Endothelial cell (in vitro differentiated cells): Measurements from ENCODE around the gene NXN. TPM values are rescaled to one million over a fixed set of nuclear protein-coding genes. Genes with fewer than 3 reads are reported as not detected.
A peak's percentile ranks its signal among the peaks of the same experiment; 100 is the strongest.
"Not testable (repeated sequence)": the region's sequence is repeated elsewhere in the genome, so short reads cannot be mapped to it uniquely, and the experiment has no call there.

Source experiments
- DNase-seq: peaks from one replicate; pipeline ENCODE4 v3.0.0; 2021; ENCODE audit warnings: low spot score
- H3K27ac Mint-ChIP-seq: one replicate; pipeline ENCODE4 v1.8.0; 2021; ENCODE audit warnings: mixed read lengths, inconsistent platforms; ENCODE audit not compliant: unreplicated experiment
- H3K27me3 Mint-ChIP-seq: one replicate; pipeline ENCODE4 v1.8.0; 2021; ENCODE audit warnings: mild to moderate bottlenecking, moderate library complexity, mixed read lengths, inconsistent platforms; ENCODE audit not compliant: unreplicated experiment
- H3K36me3 Mint-ChIP-seq: one replicate; pipeline ENCODE4 v1.8.0; 2021; ENCODE audit warnings: mild to moderate bottlenecking, low read depth, mixed read lengths, inconsistent platforms; ENCODE audit not compliant: unreplicated experiment
- H3K4me1 Mint-ChIP-seq: one replicate; pipeline ENCODE4 v1.8.0; 2021; ENCODE audit warnings: mild to moderate bottlenecking, mixed read lengths, inconsistent platforms; ENCODE audit not compliant: unreplicated experiment
- H3K4me3 Mint-ChIP-seq: one replicate; pipeline ENCODE4 v1.8.0; 2021; ENCODE audit warnings: mild to moderate bottlenecking, mixed read lengths, inconsistent platforms; ENCODE audit not compliant: unreplicated experiment
- H3K9me3 Mint-ChIP-seq: one replicate; pipeline ENCODE4 v1.8.0; 2021; ENCODE audit warnings: mixed read lengths, inconsistent platforms; ENCODE audit not compliant: unreplicated experiment
- total RNA-seq: library from RNA; stranded (reverse); fragmentation: NEBNext Ultra II Directional; extraction: Animal tissue kit (Norgen Biotek cat#: 25700); gene quantifications from one replicate; pipeline ENCODE4 v1.2.1, GENCODE V29; 2021; ENCODE audit not compliant: unreplicated experiment
- TF ChIP-seq, protein P1 (sequence below): fragments of 200-600 bp; sonication (generic); IDR thresholded peaks from one replicate; pipeline ENCODE4 v1.5.0; 2021; ENCODE audit warnings: antibody characterized with exemption; ENCODE audit not compliant: unreplicated experiment

The NXN gene
- total RNA-seq, 1 donor from 2014 or later: 53.9 TPM

- TF ChIP-seq, protein P1, sequence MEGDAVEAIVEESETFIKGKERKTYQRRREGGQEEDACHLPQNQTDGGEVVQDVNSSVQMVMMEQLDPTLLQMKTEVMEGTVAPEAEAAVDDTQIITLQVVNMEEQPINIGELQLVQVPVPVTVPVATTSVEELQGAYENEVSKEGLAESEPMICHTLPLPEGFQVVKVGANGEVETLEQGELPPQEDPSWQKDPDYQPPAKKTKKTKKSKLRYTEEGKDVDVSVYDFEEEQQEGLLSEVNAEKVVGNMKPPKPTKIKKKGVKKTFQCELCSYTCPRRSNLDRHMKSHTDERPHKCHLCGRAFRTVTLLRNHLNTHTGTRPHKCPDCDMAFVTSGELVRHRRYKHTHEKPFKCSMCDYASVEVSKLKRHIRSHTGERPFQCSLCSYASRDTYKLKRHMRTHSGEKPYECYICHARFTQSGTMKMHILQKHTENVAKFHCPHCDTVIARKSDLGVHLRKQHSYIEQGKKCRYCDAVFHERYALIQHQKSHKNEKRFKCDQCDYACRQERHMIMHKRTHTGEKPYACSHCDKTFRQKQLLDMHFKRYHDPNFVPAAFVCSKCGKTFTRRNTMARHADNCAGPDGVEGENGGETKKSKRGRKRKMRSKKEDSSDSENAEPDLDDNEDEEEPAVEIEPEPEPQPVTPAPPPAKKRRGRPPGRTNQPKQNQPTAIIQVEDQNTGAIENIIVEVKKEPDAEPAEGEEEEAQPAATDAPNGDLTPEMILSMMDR: no peak
- H3K9me3 Mint-ChIP-seq: no peaks in the 10 kb centered on the region
- H3K4me3 Mint-ChIP-seq: no peak overlapping the region
- peaks cover 20% of the 10 kb centered on the region for H3K36me3 Mint-ChIP-seq
- no peak overlapping the region for H3K27ac Mint-ChIP-seq
- peaks cover 14% of the 10 kb centered on the region for H3K27me3 Mint-ChIP-seq
- DNase-seq: no peak
- H3K4me1 Mint-ChIP-seq: peaks cover 15% of the 10 kb centered on the region
Measured at GRCh38 chr17:841313-841712, 138.3 kb downstream of the NXN start.

GRCh38 chr17:838486-838885 is 141.1 kb downstream of the NXN start:
- no peak for DNase-seq
- Mint-ChIP-seq H3K27ac (no peak overlapping the region), H3K4me1 (peaks cover 16% of the 10 kb centered on the region), H3K9me3 (no peaks in the 10 kb centered on the region), H3K36me3 (peaks cover 13% of the 10 kb centered on the region), H3K4me3 (no peak overlapping the region), H3K27me3 (peaks cover 10% of the 10 kb centered on the region)
- TF ChIP-seq, protein P1: no peak

GRCh38 chr17:836151-836550 is 143.4 kb downstream of the NXN start:
- Mint-ChIP-seq H3K36me3 (peaks cover 5% of the 10 kb centered on the region), H3K4me1 (peaks cover 11% of the 10 kb centered on the region), H3K27me3 (peaks cover 3% of the 10 kb centered on the region), H3K27ac (peak overlapping the region; percentile 59), H3K9me3 (no peaks in the 10 kb centered on the region), H3K4me3 (no peak overlapping the region)
- TF ChIP-seq, protein P1: no peak
- DNase-seq: no peak

DNA sequence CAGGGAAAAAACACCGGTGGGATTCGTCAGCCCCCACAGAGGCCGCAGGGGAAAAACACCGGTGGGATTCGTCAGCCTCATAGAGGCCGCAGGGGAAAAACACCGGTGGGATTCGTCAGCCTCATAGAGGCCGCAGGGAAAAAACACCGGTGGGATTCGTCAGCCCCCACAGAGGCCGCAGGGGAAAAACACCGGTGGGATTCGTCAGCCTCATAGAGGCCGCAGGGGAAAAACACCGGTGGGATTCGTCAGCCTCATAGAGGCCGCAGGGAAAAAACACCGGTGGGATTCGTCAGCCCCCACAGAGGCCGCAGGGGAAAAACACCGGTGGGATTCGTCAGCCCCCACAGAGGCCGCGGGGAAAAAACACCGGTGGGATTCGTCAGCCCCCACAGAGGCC is 143.9 kb downstream of the NXN start:
- not testable (repeated sequence) for H3K36me3 Mint-ChIP-seq, H3K4me3 Mint-ChIP-seq, H3K27me3 Mint-ChIP-seq, DNase-seq, H3K9me3 Mint-ChIP-seq, H3K27ac Mint-ChIP-seq
- H3K4me1 Mint-ChIP-seq: peaks cover 11% of the 10 kb centered on the region

- peak overlapping the region; percentile 86 for H3K27ac Mint-ChIP-seq
- H3K9me3 Mint-ChIP-seq: no peaks in the 10 kb centered on the region
- no peak overlapping the region for H3K4me3 Mint-ChIP-seq
- no peak for DNase-seq
- peaks cover 3% of the 10 kb centered on the region for H3K27me3 Mint-ChIP-seq
- TF ChIP-seq, protein P1: no peak
- H3K36me3 Mint-ChIP-seq: peaks cover 6% of the 10 kb centered on the region
- H3K4me1 Mint-ChIP-seq: peaks cover 14% of the 10 kb centered on the region
Measured at GRCh38 chr17:835263-835662, 144.3 kb downstream of the NXN start.

DNA sequence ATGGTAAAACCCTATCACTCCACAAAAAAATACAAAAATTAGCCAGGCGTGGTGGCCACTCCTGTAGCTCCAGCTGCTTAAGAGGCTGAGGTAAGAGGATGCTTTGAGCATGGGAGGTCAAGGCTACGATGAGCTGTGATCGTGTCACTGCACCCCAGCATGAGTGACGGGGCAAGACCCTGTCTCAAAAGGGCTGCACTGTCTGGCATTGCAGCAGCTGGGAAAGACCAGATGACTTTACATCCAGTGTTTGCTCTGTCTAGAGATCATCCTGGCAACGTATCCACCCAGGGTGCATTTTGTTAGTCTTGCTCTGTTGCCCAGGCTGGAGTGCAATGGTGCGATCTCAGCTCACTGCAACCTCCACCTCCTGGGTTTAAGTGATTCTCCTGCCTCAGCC is 145.4 kb downstream of the NXN start:
- peaks cover 11% of the 10 kb centered on the region for H3K36me3 Mint-ChIP-seq
- no peak for DNase-seq
- H3K9me3 Mint-ChIP-seq: no peaks in the 10 kb centered on the region
- H3K4me3 Mint-ChIP-seq: no peak overlapping the region
- H3K4me1 Mint-ChIP-seq: peaks cover 18% of the 10 kb centered on the region
- peaks cover 3% of the 10 kb centered on the region for H3K27me3 Mint-ChIP-seq
- TF ChIP-seq, protein P1: no peak
- H3K27ac Mint-ChIP-seq: no peak overlapping the region
